IMR-90 (cell line): ENCODE data around the gene REPS2. TPM values are rescaled to one million over a fixed set of nuclear protein-coding genes. Genes with fewer than 3 reads are reported as not detected.

Source experiments
- ATAC-seq: fragments of 200-7000 bp; cut with Tn5 transposase; 2 replicates; pipeline ENCODE4 v1.9.1; 2020; ENCODE audit warnings: low read depth, mild to moderate bottlenecking, moderate library complexity
- BruUV-seq: library from RNA; stranded (reverse); fragments of 400-500 nt; replicated peaks from 2 replicates; lab custom pipeline; 2021; lab: Mats Ljungman, UMichigan
- CTCF ChIA-PET: fragments of 300-600 bp; formaldehyde crosslinking; extraction: SDS; loops from one replicate; lab custom pipeline; 2021; ENCODE audit warnings: antibody characterized with exemption; lab: Yijun Ruan, JAX
- POLR2A ChIA-PET: fragments of 300-600 bp; sonication (Branson Sonifier 250); formaldehyde crosslinking; loops from one replicate; lab custom pipeline; 2022; ENCODE audit warnings: antibody characterized with exemption; ENCODE audit not compliant: unreplicated experiment; lab: Charles Lee
- DNase-seq: peaks from one replicate; pipeline ENCODE4 v3.0.0; 2013
- H2AFZ ChIP-seq: replicated peaks from 2 replicates; pipeline ENCODE3; 2013; ENCODE audit warnings: low read length, mild to moderate bottlenecking; ENCODE audit not compliant: poor library complexity
- H2AK5ac ChIP-seq: 2 replicates; pipeline ENCODE4 v1.6.1; 2013; ENCODE audit warnings: low read depth, low read length, inconsistent platforms
- H2AK9ac ChIP-seq: replicated peaks from 2 replicates; pipeline ENCODE3; 2013; ENCODE audit warnings: mild to moderate bottlenecking, low read depth, low read length, moderate library complexity; ENCODE audit not compliant: poor library complexity
- H2BK120ac ChIP-seq: 2 replicates; pipeline ENCODE4 v1.6.1; 2013; ENCODE audit warnings: low read depth, low read length, inconsistent platforms
- H2BK15ac ChIP-seq: 3 replicates; pipeline ENCODE4 v1.6.1; 2013; ENCODE audit warnings: low read depth, low read length, inconsistent platforms
- H2BK20ac ChIP-seq: 2 replicates; pipeline ENCODE4 v1.6.1; 2013; ENCODE audit warnings: low read depth, mild to moderate bottlenecking, inconsistent platforms, low read length, moderate library complexity
- H2BK5ac ChIP-seq: 2 replicates; pipeline ENCODE4 v1.6.1; 2013; ENCODE audit warnings: mild to moderate bottlenecking, low read depth, low read length, inconsistent platforms; ENCODE audit not compliant: poor library complexity, severe bottlenecking
- H3K14ac ChIP-seq: replicated peaks from 2 replicates; pipeline ENCODE4 v1.6.1; 2013; ENCODE audit warnings: low read depth, low read length, inconsistent platforms
- H3K18ac ChIP-seq: 2 replicates; pipeline ENCODE4 v1.6.1; 2013; ENCODE audit warnings: low read depth, low read length, control low read depth
- H3K23ac ChIP-seq: 2 replicates; pipeline ENCODE4 v1.6.1; 2013; ENCODE audit warnings: low read depth, low read length, inconsistent platforms
- H3K27ac ChIP-seq: 2 replicates; pipeline ENCODE4 v1.5.1; 2013; ENCODE audit warnings: mild to moderate bottlenecking, control low read depth, low read length; ENCODE audit not compliant: insufficient read depth
- H3K27me3 ChIP-seq: 2 replicates; pipeline ENCODE4 v1.6.1; 2013; ENCODE audit warnings: low read length; ENCODE audit not compliant: control insufficient read depth, insufficient read depth
- H3K36me3 ChIP-seq: 2 replicates; pipeline ENCODE4 v1.6.1; 2013; ENCODE audit warnings: low read length, mixed read lengths; ENCODE audit not compliant: control insufficient read depth, insufficient read depth
- H3K4ac ChIP-seq: 2 replicates; pipeline ENCODE4 v1.6.1; 2013; ENCODE audit warnings: low read depth, low read length, inconsistent platforms
- H3K4me1 ChIP-seq: 2 replicates; pipeline ENCODE4 v1.6.1; 2013; ENCODE audit warnings: low read length, mixed read lengths; ENCODE audit not compliant: control insufficient read depth, insufficient read depth
- H3K4me2 ChIP-seq: 2 replicates; pipeline ENCODE4 v1.6.1; 2013; ENCODE audit warnings: low read depth, mild to moderate bottlenecking, control low read depth, low read length, moderate library complexity
- H3K4me3 ChIP-seq: 2 replicates; pipeline ENCODE4 v1.5.1; 2013; ENCODE audit warnings: low read depth, mild to moderate bottlenecking, control low read depth, low read length, moderate library complexity; ENCODE audit not compliant: insufficient read depth
- H3K56ac ChIP-seq: 2 replicates; pipeline ENCODE4 v1.6.1; 2013; ENCODE audit warnings: low read length, inconsistent platforms; ENCODE audit not compliant: insufficient read depth; ENCODE audit errors: extremely low read depth
- H3K79me1 ChIP-seq, 2 experiments: 2 replicates each; pipeline ENCODE4 v1.6.1; 2013; ENCODE audit warnings: low read length in 2 of 2, inconsistent platforms in 1 of 2, low read depth in 1 of 2
- H3K9ac ChIP-seq: 2 replicates; pipeline ENCODE4 v1.6.1; 2013; ENCODE audit warnings: low read depth, low read length, control low read depth
- H3K9me1 ChIP-seq: 2 replicates; pipeline ENCODE4 v1.6.1; 2013; ENCODE audit warnings: low read length, inconsistent platforms; ENCODE audit not compliant: insufficient read depth
- H3K9me3 ChIP-seq: 2 replicates; pipeline ENCODE4 v1.6.1; 2013; ENCODE audit warnings: low read length; ENCODE audit not compliant: control insufficient read depth, insufficient read depth
- H4K20me1 ChIP-seq: 2 replicates; pipeline ENCODE4 v1.6.1; 2013; ENCODE audit warnings: low read length, inconsistent platforms; ENCODE audit not compliant: insufficient read depth
- H4K5ac ChIP-seq: 2 replicates; pipeline ENCODE4 v1.6.1; 2013; ENCODE audit warnings: mild to moderate bottlenecking, low read depth, low read length, control low read depth
- H4K8ac ChIP-seq, 2 experiments: 2 replicates each; pipeline ENCODE4 v1.6.1; 2013; ENCODE audit warnings: low read depth in 2 of 2, low read length in 2 of 2, control low read depth in 1 of 2, inconsistent platforms in 1 of 2
- H4K91ac ChIP-seq: 2 replicates; pipeline ENCODE4 v1.6.1; 2013; ENCODE audit warnings: low read depth, low read length, inconsistent platforms; ENCODE audit not compliant: insufficient read depth
- CHD1 ChIP-seq: IDR thresholded peaks from 2 replicates; pipeline ENCODE4 v1.6.1; 2012; ENCODE audit warnings: low read depth, low read length, improper control_type of control experiment
- MAZ ChIP-seq: IDR thresholded peaks from 2 replicates; pipeline ENCODE4 v1.6.1; 2012; ENCODE audit warnings: low read depth, mild to moderate bottlenecking, low read length, improper control_type of control experiment, moderate library complexity, borderline replicate concordance
- SMC3 ChIP-seq: fragments of 150-350 bp; IDR thresholded peaks from 2 replicates; pipeline ENCODE4 v1.6.1; 2016; ENCODE audit warnings: low read depth, mild to moderate bottlenecking, antibody characterized with exemption, low read length, moderate library complexity
- dilution Hi-C: fragments of 300-500 bp; cut with HindIII; formaldehyde crosslinking; loops from one replicate; pipeline ENCODE4 v1.14.3; 2018; ENCODE audit warnings: low sequenced_read_pairs; ENCODE audit not compliant: unreplicated experiment
- in situ Hi-C: fragments of 300-500 bp; cut with MboI; formaldehyde crosslinking; loops from 3 replicates; pipeline ENCODE4 v1.14.3; 2019; ENCODE audit warnings: low sequenced_read_pairs, inconsistent platforms, mixed read lengths
- intact Hi-C: fragments of 100-400 bp; cut with micrococcal nuclease; formaldehyde crosslinking; loops from 2 replicates; pipeline ENCODE4 v1.10.0; 2022
- polyA plus RNA-seq, 3 experiments: library from polyadenylated mRNA; depleted of rRNA; stranded (reverse); fragments of >200 nt; gene quantifications; 2 replicates each; pipeline ENCODE4 v1.2.3, GENCODE V29; 2012; ENCODE audit warnings: low replicate concordance in 1 of 3
- total RNA-seq: library from RNA; depleted of rRNA; stranded (reverse); fragments of >200 nt; gene quantifications from 2 replicates; pipeline ENCODE4 v1.2.3, GENCODE V29; 2012
- TF ChIP-seq, protein P1 (sequence below): fragments of 150-350 bp; IDR thresholded peaks from 2 replicates; pipeline ENCODE4 v1.6.1; 2017; ENCODE audit warnings: mild to moderate bottlenecking, antibody characterized with exemption, low read length, low read depth

Gene REPS2
- total and polyA plus RNA-seq, 2 of the 4 experiments (the other 2 are of a cell fraction): 0.02 to 0.18 TPM

GRCh38 chrX:16977771-16978170 lies 31.3 kb downstream of the REPS2 start:
- Histone ChIP-seq H3K9me1 (no peaks in the 10 kb centered on the region), H3K36me3 (no peaks in the 10 kb centered on the region), H3K27ac (no peak overlapping the region), H3K79me1 (no peaks in the 10 kb centered on the region), H4K8ac (no peak overlapping the region), H3K9me3 (no peaks in the 10 kb centered on the region), H3K23ac (no peak overlapping the region), H2BK20ac (no peak overlapping the region), H3K4me2 (no peak overlapping the region), H3K27me3 (peaks cover 4% of the 10 kb centered on the region), H3K4me3 (no peak overlapping the region), H4K20me1 (no peaks in the 10 kb centered on the region), H3K9ac (no peak overlapping the region), H2BK120ac (no peak overlapping the region), H3K4me1 (no peaks in the 10 kb centered on the region), H2AFZ (no peak overlapping the region), H2BK15ac (no peak overlapping the region), H3K18ac (no peak overlapping the region), H3K4ac (no peak overlapping the region), H2AK5ac (no peak overlapping the region), H4K5ac (no peak overlapping the region), H4K91ac (no peak overlapping the region), H3K56ac (no peak overlapping the region), H3K14ac (no peak overlapping the region), H2AK9ac (no peak overlapping the region), H2BK5ac (no peak overlapping the region)
- no peak for TF ChIP-seq CHD1
- no peak for TF ChIP-seq MAZ
- TF ChIP-seq, protein P1, sequence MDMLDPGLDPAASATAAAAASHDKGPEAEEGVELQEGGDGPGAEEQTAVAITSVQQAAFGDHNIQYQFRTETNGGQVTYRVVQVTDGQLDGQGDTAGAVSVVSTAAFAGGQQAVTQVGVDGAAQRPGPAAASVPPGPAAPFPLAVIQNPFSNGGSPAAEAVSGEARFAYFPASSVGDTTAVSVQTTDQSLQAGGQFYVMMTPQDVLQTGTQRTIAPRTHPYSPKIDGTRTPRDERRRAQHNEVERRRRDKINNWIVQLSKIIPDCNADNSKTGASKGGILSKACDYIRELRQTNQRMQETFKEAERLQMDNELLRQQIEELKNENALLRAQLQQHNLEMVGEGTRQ: no peak
- no peak for TF ChIP-seq SMC3
- DNase-seq: no peak
- BruUV-seq: no TSS peak
- ATAC-seq: no peak
- dilution Hi-C loops: no loop called here
- ChIA-PET CTCF (no interaction called here), POLR2A (no interaction called here)
- intact Hi-C loops: no loop called here
- in situ Hi-C loops: no loop called here
